Heart right ventricle (tissue), 16 donors: ENCODE data around the gene IGSF8. TPM values are rescaled to one million over a fixed set of nuclear protein-coding genes. Genes with fewer than 3 reads are reported as not detected.
A peak's percentile ranks its signal among the peaks of the same experiment; 100 is the strongest.

Experiments
- ATAC-seq, 8 donors: fragments of 200-7000 bp; cut with Tn5 transposase; one replicate each; pipeline ENCODE4 v1.9.1; 2020; ENCODE audit warnings: mild to moderate bottlenecking in 8 of 8, moderate library complexity in 8 of 8, moderate number of reproducible peaks in 1 of 8
- DNase-seq, 2 donors: peaks; one replicate each; pipeline ENCODE4 v3.0.0-alpha.2; 2020
- H3K27ac ChIP-seq, 10 donors: fragments of 200-600 bp; sonication (generic) in 2 of 10; one replicate each; pipeline versions ENCODE4 v1.5.0 to v1.8.0; 2020 to 2022; ENCODE audit warnings: mild to moderate bottlenecking in 3 of 10
- H3K27me3 ChIP-seq, 7 donors: fragments of 200-600 bp; one replicate each; pipeline ENCODE4 v1.8.0; 2021 to 2022; ENCODE audit warnings: mild to moderate bottlenecking in 2 of 7
- H3K36me3 ChIP-seq, 9 donors: fragments of 200-600 bp; sonication (generic) in 1 of 9; one replicate each; pipeline versions ENCODE4 v1.5.0 to v1.8.0; 2020 to 2022; ENCODE audit warnings: mild to moderate bottlenecking in 2 of 9
- H3K4me1 ChIP-seq, 9 donors: fragments of 200-600 bp; sonication (generic) in 1 of 9; one replicate each; pipeline versions ENCODE4 v1.5.0 to v1.8.0; 2020 to 2022; ENCODE audit warnings: mild to moderate bottlenecking in 4 of 9
- H3K4me3 ChIP-seq, 10 donors: fragments of 200-600 bp; sonication (generic) in 2 of 10; one replicate each; pipeline versions ENCODE4 v1.5.0 to v1.8.0; 2020 to 2022; ENCODE audit warnings: mild to moderate bottlenecking in 7 of 10, moderate library complexity in 2 of 10
- H3K9me3 ChIP-seq, 11 donors: fragments of 200-600 bp in 10 of 11; sonication (generic) in 2 of 11; one replicate each; pipeline versions ENCODE4 v1.5.0 to v1.8.0; 2013 to 2022; ENCODE audit warnings: mild to moderate bottlenecking in 2 of 11, control low read depth in 1 of 11, moderate library complexity in 1 of 11
- WGBS, 2 donors: extraction: QIAGEN DNeasy Blood & Tissue Kit; methylation state at CpG; one replicate each; pipeline ENCODE4 v1.1.7; 2013; ENCODE audit warnings: inconsistent platforms in 1 of 2; 5-methylcytosine and 5-hydroxymethylcytosine counted together
- intact Hi-C, 10 donors: fragments of 100-400 bp; cut with DNase I; formaldehyde crosslinking; loops; one replicate each; pipeline versions ENCODE4 v1.11.1 to v1.14.2; 2022
- polyA plus RNA-seq, 2 donors: library from polyadenylated mRNA; stranded (reverse); fragments of 200-250 nt; gene quantifications; one replicate each; pipeline ENCODE4 v1.2.3, GENCODE V29; 2013
- total RNA-seq, 10 donors: library from RNA; stranded (reverse); fragmentation: NEBNext Ultra II Directional in 3 of 10; extraction: Animal tissue kit (Norgen Biotek cat#: 25700) in 3 of 10; gene quantifications; one replicate each; pipeline versions ENCODE4 v1.2.1 to v1.2.4, GENCODE V29; 2021 to 2023
- TF ChIP-seq, protein P1 (sequence below), 9 donors: fragments of 200-600 bp; sonication (generic) in 2 of 9; IDR thresholded peaks; one replicate each; pipeline versions ENCODE4 v1.5.0 to v1.8.0; 2021 to 2022; ENCODE audit warnings: antibody characterized with exemption in 9 of 9, mild to moderate bottlenecking in 5 of 9, moderate library complexity in 1 of 9
- donor health status: Arrhythmogenic right ventricular cardiomyopathy.
- donor health status: ischemic (EF 13 %, LVEDD 7.1; RV severe dilation, severe dysfunction).
- donor health status: healthy with polysubstance abuse.
- donor health status: DM: no; HTN: yes; CAD: no.
- donor health status: DM: no; HTN: no; CAD: no.
- donor health status: ischemic (EF 25% LVEDD 6.9; RV normal size, moderate dysfunction).
- donor health status: ischemic (EF 25% LVEDD 5.7; RV mildly dilated, moderate dysfunction).
- donor health status: healthy.
- donor health status: DM: yes; HTN: yes; CAD: no.
- donor health status: Ischemic cardiomyopathy.
- donor health status: ischemic (EF 35%, LVEDD 5.7; RV mildly dilated, moderate dysfunction).
- donor health status: nonischemic (EF 11% LVEDD 7.7; RV severe dilation, severe dysfunction).
- donor health status: DM: yes; HTN: yes; CAD: no.
- donor health status: PGD.
- donor health status: ischemic (EF 29% LVEDD 5.4; RV normal size, mild dysfunction).
- donor health status: nonischemic (EF 23%, LVEDD 6.1; RV moderate dilation, normal function).

The IGSF8 gene
- total and polyA plus RNA-seq, 12 donors, result 13.4 to 42.2 (median 20.6) TPM

DNA sequence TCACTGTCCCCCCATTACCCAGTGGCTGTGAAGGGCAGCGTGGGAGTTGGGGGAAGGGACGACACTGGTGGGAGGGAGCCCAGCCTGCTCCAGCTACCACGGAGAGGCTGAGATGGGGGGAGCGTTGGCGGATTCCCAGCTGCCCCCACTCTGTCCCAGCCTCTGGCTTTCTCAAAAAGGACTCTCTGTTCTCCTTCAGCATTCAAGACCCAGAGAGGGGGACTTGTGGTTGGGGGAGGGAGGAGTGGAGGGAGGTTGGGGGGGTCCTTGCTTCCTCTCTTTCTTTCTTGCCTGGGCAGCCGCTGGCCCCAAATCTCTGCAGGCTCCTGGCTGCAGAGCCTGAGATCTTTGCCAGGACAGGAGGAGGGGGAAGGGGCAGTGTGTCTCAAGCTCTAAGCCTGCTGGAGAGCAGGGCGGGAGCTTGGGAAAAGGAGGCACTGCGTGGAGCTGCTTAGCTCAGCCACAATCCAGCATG, 19.3 kb upstream of the IGSF8 start:
- peak overlapping the region; percentile 25 to 68 (median 54) for H3K4me3 ChIP-seq

DNA sequence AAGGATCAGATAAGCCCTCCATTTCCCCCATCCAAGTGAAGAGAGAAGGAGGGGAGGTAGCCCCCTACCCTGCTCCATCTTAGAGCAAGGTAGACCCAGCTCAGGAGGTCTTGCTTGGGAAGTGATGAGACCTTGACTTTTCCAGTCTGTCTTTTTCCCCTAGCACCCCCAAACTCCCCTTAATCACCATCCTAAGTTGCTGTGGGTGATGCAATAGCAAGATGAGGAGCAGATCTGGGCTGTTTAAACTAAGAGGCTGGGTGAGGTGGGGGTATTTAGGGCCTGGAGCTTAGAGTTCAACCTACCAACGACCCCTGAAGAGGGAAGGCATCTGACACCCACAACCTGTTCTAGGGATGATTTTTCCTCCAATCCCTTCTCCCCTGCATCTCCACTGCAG, 18.9 kb upstream of the IGSF8 start:
- WGBS, 2 donors, result 24 to 29% methylated on average over 1 of the region's 1 CpG
- intact Hi-C loops, result loop anchor here in 1 of 10 donors (5.0 kb wide), 1 partner anchor 75 kb away; the partner anchor contains the start of gene CASQ1
- DNase-seq (no peak), ATAC-seq (no peak)
- Histone ChIP-seq H3K27me3 (no peaks in the 10 kb centered on the region), H3K4me3 (peak overlapping the region; percentile 25 to 68 (median 54)), H3K27ac (peak overlapping the region in 9 of 10 donors; percentile 65 to 91 (median 84)), H3K9me3 (no peaks in the 10 kb centered on the region), H3K36me3 (peaks cover 0 to 24% (median 0%) of the 10 kb centered on the region in 9 donors), H3K4me1 (peaks cover 7 to 67% (median 42%) of the 10 kb centered on the region in 9 donors)
- TF ChIP-seq, protein P1, sequence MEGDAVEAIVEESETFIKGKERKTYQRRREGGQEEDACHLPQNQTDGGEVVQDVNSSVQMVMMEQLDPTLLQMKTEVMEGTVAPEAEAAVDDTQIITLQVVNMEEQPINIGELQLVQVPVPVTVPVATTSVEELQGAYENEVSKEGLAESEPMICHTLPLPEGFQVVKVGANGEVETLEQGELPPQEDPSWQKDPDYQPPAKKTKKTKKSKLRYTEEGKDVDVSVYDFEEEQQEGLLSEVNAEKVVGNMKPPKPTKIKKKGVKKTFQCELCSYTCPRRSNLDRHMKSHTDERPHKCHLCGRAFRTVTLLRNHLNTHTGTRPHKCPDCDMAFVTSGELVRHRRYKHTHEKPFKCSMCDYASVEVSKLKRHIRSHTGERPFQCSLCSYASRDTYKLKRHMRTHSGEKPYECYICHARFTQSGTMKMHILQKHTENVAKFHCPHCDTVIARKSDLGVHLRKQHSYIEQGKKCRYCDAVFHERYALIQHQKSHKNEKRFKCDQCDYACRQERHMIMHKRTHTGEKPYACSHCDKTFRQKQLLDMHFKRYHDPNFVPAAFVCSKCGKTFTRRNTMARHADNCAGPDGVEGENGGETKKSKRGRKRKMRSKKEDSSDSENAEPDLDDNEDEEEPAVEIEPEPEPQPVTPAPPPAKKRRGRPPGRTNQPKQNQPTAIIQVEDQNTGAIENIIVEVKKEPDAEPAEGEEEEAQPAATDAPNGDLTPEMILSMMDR (IDR thresholded peaks at IDR 0.05), result no peak

More for the DNA sequence above, 19.3 kb upstream of the IGSF8 start:
- WGBS, 2 donors, result 22 to 32% methylated on average over 8 of the region's 8 CpGs
- Histone ChIP-seq H3K36me3 (peaks cover 0 to 28% (median 0%) of the 10 kb centered on the region in 9 donors), H3K9me3 (no peaks in the 10 kb centered on the region), H3K27ac (peak overlapping the region in 8 of 10 donors; percentile 72 to 91 (median 84)), H3K27me3 (no peaks in the 10 kb centered on the region), H3K4me1 (peaks cover 7 to 68% (median 42%) of the 10 kb centered on the region in 9 donors)
- DNase-seq (peak; percentile 48 to 54), ATAC-seq (peak in 7 of 8 donors; percentile 35 to 75 (median 61))
- TF ChIP-seq, protein P1 (IDR thresholded peaks at IDR 0.05), result no peak
- intact Hi-C loops, result loop anchor here in 1 of 10 donors (5.0 kb wide), 1 partner anchor 75 kb away; the partner anchor contains the start of gene CASQ1

DNA sequence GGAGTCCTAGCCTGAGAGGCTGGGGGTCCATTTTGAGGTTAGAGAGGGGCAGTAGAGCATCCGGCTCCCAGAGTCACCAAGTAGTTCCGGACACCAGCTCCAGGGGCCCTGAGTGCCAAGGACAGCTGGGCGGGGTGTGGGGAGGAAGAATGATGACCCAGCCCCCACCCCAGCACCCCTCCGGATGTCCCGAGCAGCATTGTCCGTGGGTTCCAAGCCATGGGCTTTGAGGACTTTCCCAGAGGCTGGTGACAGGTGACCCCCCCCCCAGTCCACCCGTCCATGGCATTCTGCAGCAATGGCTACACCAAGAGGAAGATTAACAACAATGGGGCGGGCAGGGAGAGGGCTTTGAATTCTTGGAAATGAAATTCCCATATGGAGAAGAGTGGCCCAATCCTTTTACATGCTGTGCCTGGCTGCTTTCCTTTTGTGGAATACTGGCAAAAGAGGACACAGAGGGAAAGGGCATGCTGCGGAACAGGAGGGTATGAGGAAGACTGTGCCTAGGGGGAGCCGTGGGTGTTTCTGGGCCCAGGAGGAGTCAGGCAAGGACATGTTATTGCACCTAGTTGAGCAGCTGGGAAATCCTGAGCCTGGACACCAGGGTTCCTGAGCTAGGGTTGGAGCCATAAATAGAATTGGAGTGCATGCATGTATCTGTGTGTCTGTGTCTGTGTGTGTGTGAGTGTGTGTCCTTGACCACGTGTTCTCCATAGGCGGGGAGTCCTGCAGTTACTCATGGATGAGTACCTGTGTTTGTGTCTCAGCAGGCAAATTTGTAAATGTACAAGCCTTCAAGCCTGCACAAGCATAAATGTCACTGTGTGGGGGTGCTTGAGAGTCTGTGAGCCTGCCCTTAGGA, 18.1 kb upstream of the IGSF8 start:
- DNase-seq, result peak in 1 of 2 donors; percentile 71
- WGBS, 2 donors, result 30 to 44% methylated on average over 12 of the region's 12 CpGs
- H3K27me3 ChIP-seq, result no peaks in the 10 kb centered on the region
- peaks cover 7 to 73% (median 42%) of the 10 kb centered on the region in 9 donors for H3K4me1 ChIP-seq
- peak overlapping the region; percentile 34 to 91 (median 80) for H3K27ac ChIP-seq
- peak in 7 of 8 donors; percentile 12 to 51 (median 37) for ATAC-seq
- peak overlapping the region; percentile 25 to 68 (median 54) for H3K4me3 ChIP-seq
- intact Hi-C loops, result loop anchor here in 1 of 10 donors (5.0 kb wide), 1 partner anchor 76 kb away; the partner anchor contains the start of gene CASQ1
- H3K36me3 ChIP-seq, result peaks cover 0 to 17% (median 0%) of the 10 kb centered on the region in 9 donors
- no peaks in the 10 kb centered on the region for H3K9me3 ChIP-seq
- TF ChIP-seq, protein P1 (IDR thresholded peaks at IDR 0.05), result no peak
